ENCODE data around the gene INTU. TPM values are rescaled to one million over a fixed set of nuclear protein-coding genes. Genes with fewer than 3 reads are reported as not detected.
"Not testable (repeated sequence)": the region's sequence is repeated elsewhere in the genome, so short reads cannot be mapped to it uniquely, and the experiment has no call there.

INTU gene
- 5.0 and 18.0 TPM in 2 replicates for total RNA-seq
- 3.9 and 10.8 TPM in 2 replicates for polyA plus RNA-seq

DNA sequence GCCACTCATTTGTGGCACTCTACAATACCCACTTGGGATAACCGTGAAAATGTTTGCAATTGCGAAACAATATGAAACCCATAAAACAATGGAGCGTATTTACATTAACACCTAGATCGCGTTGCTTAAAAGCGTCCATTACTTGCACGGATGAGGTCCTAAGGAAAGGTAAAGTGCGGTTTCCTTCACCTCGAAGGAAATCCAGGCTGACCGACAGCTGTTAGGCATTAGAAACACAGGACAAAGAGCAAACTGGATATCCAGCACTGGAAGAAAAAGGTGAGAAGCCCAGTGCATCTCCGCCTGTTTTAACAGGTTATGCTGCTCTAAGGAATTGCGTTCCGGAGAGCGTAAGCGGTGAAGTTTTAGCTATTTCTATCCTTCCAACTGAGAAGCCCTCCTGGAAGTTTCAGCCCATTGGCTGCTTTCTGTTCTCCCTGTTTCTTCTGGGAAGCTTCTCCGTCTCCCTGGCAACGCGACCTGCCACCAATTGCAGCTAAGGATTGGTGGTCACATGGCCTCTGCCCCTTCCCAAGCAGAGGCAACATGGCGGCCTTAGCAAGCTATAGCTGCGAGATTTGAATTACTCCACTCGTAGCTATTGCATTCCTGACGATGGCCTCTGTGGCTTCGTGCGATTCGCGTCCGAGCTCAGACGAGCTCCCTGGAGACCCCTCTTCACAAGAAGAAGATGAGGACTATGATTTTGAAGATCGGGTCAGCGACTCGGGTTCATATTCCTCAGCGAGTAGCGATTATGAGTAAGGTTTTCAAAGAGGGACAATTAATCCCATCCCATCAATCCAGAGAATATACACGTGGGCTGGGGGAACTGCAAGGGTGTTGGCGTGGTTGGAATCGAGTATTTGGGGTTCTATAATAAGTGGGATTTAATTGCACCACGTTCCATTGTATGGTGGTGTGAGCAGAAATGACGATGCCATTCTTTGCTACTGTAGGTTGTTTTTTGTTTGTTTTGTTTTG lies at the start of gene INTU:
INTU (plus strand) TSS at position 538 of the 984 bp plus-strand sequence; CDS start at position 616, 78 bp downstream.
- no peak for TF ChIP-seq CTCF (IDR thresholded peaks at IDR 0.05; ENCODE audit: low read depth, low read length)
- Histone ChIP-seq H3K4me3 (peak within 1 kb of the TSS; percentile 42), H3K27me3 (no peaks in the 10 kb centered on the region), H3K4me1 (ENCODE audit: low read depth) (peaks cover 7% of the 10 kb centered on the region), H3K36me3 (no peaks in the 10 kb centered on the region), H3K27ac (peak within 1 kb of the TSS; percentile 76), H3K9me3 (ENCODE audit: low read depth) (no peaks in the 10 kb centered on the region)
- DNase-seq (ENCODE audit: low read depth in 1 of 2, low spot score in 1 of 2) = peak; percentile 98

- not testable (repeated sequence) for DNase-seq (ENCODE audit: low read depth in 1 of 2, low spot score in 1 of 2); H3K27ac ChIP-seq; H3K4me3 ChIP-seq; H3K9me3 ChIP-seq (ENCODE audit: low read depth); H3K4me1 ChIP-seq (ENCODE audit: low read depth); H3K27me3 ChIP-seq; H3K36me3 ChIP-seq
Measured at GRCh38 chr4:127586496-127586895, 46.3 kb upstream of the INTU start.

DNA sequence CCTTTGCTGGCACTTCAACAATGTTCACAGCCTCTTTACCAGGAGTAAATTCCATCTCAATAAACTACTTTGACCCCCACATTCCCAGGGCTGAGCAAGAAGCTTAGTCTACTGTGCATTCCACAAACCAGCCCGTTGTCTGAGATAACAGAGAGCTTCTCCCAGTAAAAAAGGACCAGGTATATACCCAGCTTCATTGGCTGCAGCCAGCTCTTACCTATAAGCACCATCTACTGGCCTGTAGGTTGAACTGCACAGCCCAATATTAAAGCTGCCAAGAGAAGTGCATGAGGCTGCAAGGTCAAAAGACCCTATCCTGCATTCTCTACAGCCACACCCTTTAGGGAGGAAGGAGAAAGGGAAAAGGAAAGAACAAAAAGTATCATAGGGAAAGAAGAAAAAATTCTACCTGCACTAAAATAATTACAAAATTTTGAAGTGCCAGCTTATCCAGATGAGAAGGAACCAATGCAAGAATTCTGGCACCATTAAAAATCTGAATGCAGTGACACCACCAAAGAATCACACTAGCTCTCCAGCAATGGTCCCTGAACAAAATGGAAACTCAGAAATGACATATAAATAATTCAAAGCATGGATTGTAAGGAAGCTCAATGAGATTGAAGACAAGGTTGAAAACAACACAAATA lies 45.7 kb upstream of the INTU start:
- no peaks in the 10 kb centered on the region for H3K27me3 ChIP-seq
- H3K4me1 ChIP-seq (ENCODE audit: low read depth) = no peaks in the 10 kb centered on the region
- TF ChIP-seq CTCF (IDR thresholded peaks at IDR 0.05; ENCODE audit: low read depth, low read length) = peak; percentile 81
- H3K27ac ChIP-seq = no peak overlapping the region
- no peaks in the 10 kb centered on the region for H3K36me3 ChIP-seq
- peak; percentile 51 to 65 for DNase-seq (ENCODE audit: low read depth in 1 of 2, low spot score in 1 of 2)
- no peaks in the 10 kb centered on the region for H3K9me3 ChIP-seq (ENCODE audit: low read depth)
- no peak overlapping the region for H3K4me3 ChIP-seq

DNA sequence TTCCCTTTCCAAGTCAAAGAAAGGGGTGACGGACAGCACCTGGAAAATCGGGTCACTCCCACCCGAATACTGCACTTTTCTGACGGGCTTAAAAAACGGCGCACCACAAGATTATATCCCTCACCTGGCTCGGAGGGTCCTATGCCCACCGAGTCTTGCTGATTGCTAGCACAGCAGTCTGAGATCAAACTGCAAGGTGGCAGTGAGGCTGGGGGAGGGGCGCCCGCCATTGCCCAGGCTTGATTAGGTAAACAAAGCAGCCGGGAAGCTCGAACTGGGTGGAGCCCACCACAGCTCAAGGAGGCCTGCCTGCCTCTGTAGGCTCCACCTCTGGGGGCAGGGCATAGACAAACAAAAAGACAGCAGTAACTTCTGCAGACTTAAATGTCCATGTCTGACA lies 43.6 kb upstream of the INTU start:
- H3K27me3 ChIP-seq; H3K9me3 ChIP-seq (ENCODE audit: low read depth); DNase-seq (ENCODE audit: low read depth in 1 of 2, low spot score in 1 of 2); H3K36me3 ChIP-seq; H3K4me3 ChIP-seq; H3K27ac ChIP-seq; H3K4me1 ChIP-seq (ENCODE audit: low read depth): not testable (repeated sequence)

GRCh38 chr4:127598656-127599055 lies 34.1 kb upstream of the INTU start:
- H3K27ac ChIP-seq = no peak overlapping the region
- no peaks in the 10 kb centered on the region for H3K36me3 ChIP-seq
- no peak overlapping the region for H3K4me3 ChIP-seq
- no peaks in the 10 kb centered on the region for H3K9me3 ChIP-seq (ENCODE audit: low read depth)
- no peaks in the 10 kb centered on the region for H3K4me1 ChIP-seq (ENCODE audit: low read depth)
- no peak for TF ChIP-seq CTCF (IDR thresholded peaks at IDR 0.05; ENCODE audit: low read depth, low read length)
- no peak for DNase-seq (ENCODE audit: low read depth in 1 of 2, low spot score in 1 of 2)
- no peaks in the 10 kb centered on the region for H3K27me3 ChIP-seq

GRCh38 chr4:127601029-127601428 lies 31.7 kb upstream of the INTU start:
- TF ChIP-seq CTCF (IDR thresholded peaks at IDR 0.05; ENCODE audit: low read depth, low read length) = peak; percentile 34
- no peaks in the 10 kb centered on the region for H3K27me3 ChIP-seq
- no peak overlapping the region for H3K27ac ChIP-seq
- H3K4me1 ChIP-seq (ENCODE audit: low read depth) = no peaks in the 10 kb centered on the region
- DNase-seq (ENCODE audit: low read depth in 1 of 2, low spot score in 1 of 2) = peak in 1 of 2 donors; percentile 58
- no peaks in the 10 kb centered on the region for H3K36me3 ChIP-seq
- H3K9me3 ChIP-seq (ENCODE audit: low read depth) = no peaks in the 10 kb centered on the region
- H3K4me3 ChIP-seq = no peak overlapping the region

Data from cardiac muscle cell (in vitro differentiated cells and primary cell).